T-cell (primary cell): ENCODE data around the gene CLDN12. TPM values are rescaled to one million over a fixed set of nuclear protein-coding genes. Genes with fewer than 3 reads are reported as not detected.

Source experiments
- ATAC-seq, 4 experiments: fragments of 200-7000 bp in 3 of 4; fragments of 150-1000 bp in 1 of 4; cut with Tn5 transposase; replicated peaks in 1 of 4; 1 replicate in 3 of 4; 2 replicates in 1 of 4; pipeline ENCODE4 v1.10.0; 2021; ENCODE audit warnings: moderate library complexity in 3 of 4, mild to moderate bottlenecking in 2 of 4, moderate number of reproducible peaks in 1 of 4
- CTCF ChIA-PET, 2 donors: fragments of 300-600 bp; sonication (Branson Sonifier 250); formaldehyde crosslinking; loops; one replicate each; lab custom pipeline; 2022; ENCODE audit warnings: antibody characterized with exemption in 2 of 2; lab: Charles Lee
- POLR2A ChIA-PET, 2 donors: fragments of 300-600 bp; sonication (Branson Sonifier 250); formaldehyde crosslinking; loops; one replicate each; lab custom pipeline; 2022; ENCODE audit warnings: antibody characterized with exemption in 2 of 2; lab: Charles Lee
- DNase-seq, 35 experiments: peaks; one replicate each; pipeline versions ENCODE4 v3.0.0 to v3.0.0-alpha.2; 2013 to 2023
- H3K27ac ChIP-seq: one replicate; pipeline ENCODE4 v1.5.1; 2013; ENCODE audit warnings: low read length
- H3K27me3 ChIP-seq, 2 experiments: replicated peaks in 1 of 2; 1 replicate in 1 of 2; 2 replicates in 1 of 2; pipeline versions ENCODE4 v1.6.1 to v1.7.0; 2013; ENCODE audit warnings: low read length in 1 of 2, mixed read lengths in 1 of 2; ENCODE audit not compliant: control insufficient read depth in 2 of 2, insufficient read depth in 2 of 2; ENCODE audit errors: extremely low read depth in 1 of 2
- H3K36me3 ChIP-seq, 2 donors: 1 replicate in 1 of 2; 2 replicates in 1 of 2; pipeline versions ENCODE4 v1.6.1 to v1.7.0; 2013; ENCODE audit warnings: low read length in 1 of 2; ENCODE audit not compliant: control insufficient read depth in 2 of 2, insufficient read depth in 1 of 2; ENCODE audit errors: extremely low read depth in 1 of 2
- H3K4me1 ChIP-seq, 2 experiments: 1 replicate in 1 of 2; 2 replicates in 1 of 2; pipeline versions ENCODE4 v1.6.1 to v1.7.0; 2013; ENCODE audit warnings: low read length in 2 of 2, mixed read lengths in 1 of 2; ENCODE audit not compliant: insufficient read depth in 2 of 2, control insufficient read depth in 1 of 2; ENCODE audit errors: extremely low read depth in 1 of 2
- H3K4me3 ChIP-seq, 2 donors: 1 replicate in 1 of 2; 2 replicates in 1 of 2; pipeline versions ENCODE4 v1.5.1 to v1.7.0; 2013; ENCODE audit warnings: mild to moderate bottlenecking in 2 of 2, low read length in 1 of 2, moderate library complexity in 1 of 2; ENCODE audit not compliant: control insufficient read depth in 1 of 2; ENCODE audit errors: extremely low read depth in 1 of 2
- H3K9me3 ChIP-seq: 2 replicates; pipeline ENCODE4 v1.7.0; 2013
- H3K27ac Mint-ChIP-seq, 2 donors: one replicate each; pipeline ENCODE4 v1.8.0; 2020 to 2021; ENCODE audit warnings: mild to moderate bottlenecking in 2 of 2, mixed read lengths in 2 of 2
- H3K27me3 Mint-ChIP-seq, 2 donors: one replicate each; pipeline ENCODE4 v1.8.0; 2021 to 2022; ENCODE audit warnings: mixed read lengths in 2 of 2
- H3K36me3 Mint-ChIP-seq: one replicate; pipeline ENCODE4 v1.8.0; 2021; ENCODE audit warnings: mixed read lengths
- H3K4me1 Mint-ChIP-seq, 3 donors: one replicate each; pipeline ENCODE4 v1.8.0; 2020 to 2022; ENCODE audit warnings: mixed read lengths in 3 of 3, mild to moderate bottlenecking in 1 of 3
- H3K4me3 Mint-ChIP-seq, 3 donors: one replicate each; pipeline ENCODE4 v1.8.0; 2020 to 2022; ENCODE audit warnings: mild to moderate bottlenecking in 3 of 3, mixed read lengths in 3 of 3, moderate library complexity in 3 of 3
- H3K9me3 Mint-ChIP-seq, 3 donors: one replicate each; pipeline ENCODE4 v1.8.0; 2020 to 2022; ENCODE audit warnings: mixed read lengths in 3 of 3
- WGBS: methylation state at CpG from one replicate; pipeline ENCODE4 v1.1.5; 2013; ENCODE audit warnings: missing lambda C conversion rate; ENCODE audit not compliant: insufficient coverage; 5-methylcytosine and 5-hydroxymethylcytosine counted together
- total RNA-seq, 35 experiments: library from RNA in 6 of 35; stranded (reverse) in 6 of 35; fragments of 120-200 nt in 1 of 35; gene quantifications; one replicate each; pipeline versions ENCODE4 v1.2.1 to v1.2.4 and lab custom pipeline; 2013 to 2026

Gene CLDN12
- total RNA-seq, 5 donors from 2014 or later (not counting 1 experiment from before 2014, with no cell fraction given): 1.8 to 3.7 (median 2.3) TPM

GRCh38 chr7:90446137-90446899, 43.1 kb downstream of the CLDN12 start:
- no peak for DNase-seq
- no peaks in the 10 kb centered on the region for H3K27me3 ChIP-seq
- no peak overlapping the region for H3K4me3 ChIP-seq
- Mint-ChIP-seq H3K9me3 (no peaks in the 10 kb centered on the region), H3K4me3 (no peak overlapping the region), H3K27me3 (peaks cover 0 to 14% of the 10 kb centered on the region in 2 donors), H3K4me1 (no peaks in the 10 kb centered on the region), H3K27ac (no peak overlapping the region), H3K36me3 (no peaks in the 10 kb centered on the region)
- H3K9me3 ChIP-seq: no peaks in the 10 kb centered on the region
- H3K36me3 ChIP-seq: no peaks in the 10 kb centered on the region
- ChIA-PET CTCF (interaction anchor here (0.9 to 1.8 kb wide), 2 partner anchors 9 kb away, joined by 3 to 8 read pairs; no protein-coding TSS in a partner anchor), POLR2A (no interaction called here)
- H3K27ac ChIP-seq: no peak overlapping the region
- no peak for ATAC-seq
- H3K4me1 ChIP-seq: no peaks in the 10 kb centered on the region
- 65% methylated on average over 1 of the region's 4 CpGs for WGBS

- no peak for ATAC-seq
Measured at GRCh38 chr7:90453259-90453891, 50.1 kb downstream of the CLDN12 start.

GRCh38 chr7:90453931-90454330, 50.7 kb downstream of the CLDN12 start:
- H3K36me3 Mint-ChIP-seq: no peaks in the 10 kb centered on the region
- no peaks in the 10 kb centered on the region for H3K9me3 Mint-ChIP-seq
- no peak overlapping the region for H3K4me3 ChIP-seq
- no peaks in the 10 kb centered on the region for H3K4me1 ChIP-seq
- H3K27me3 ChIP-seq: peaks cover 2 to 3% of the 10 kb centered on the region in 2 experiments
- peaks cover 11 to 16% of the 10 kb centered on the region in 2 donors for H3K27me3 Mint-ChIP-seq
- H3K9me3 ChIP-seq: no peaks in the 10 kb centered on the region
- peaks cover 6 to 8% (median 7%) of the 10 kb centered on the region in 3 donors for H3K4me1 Mint-ChIP-seq
- no peak for DNase-seq
- no peak overlapping the region for H3K27ac ChIP-seq
- ChIA-PET CTCF (no interaction called here), POLR2A (no interaction called here)
- WGBS: no CpG with 5 or more reads among the region's 1 CpG
- ATAC-seq: no peak
- H3K4me3 Mint-ChIP-seq: no peak overlapping the region
- H3K27ac Mint-ChIP-seq: no peak overlapping the region
- no peaks in the 10 kb centered on the region for H3K36me3 ChIP-seq

More at GRCh38 chr7:90453259-90453891, 50.1 kb downstream of the CLDN12 start:
- no peaks in the 10 kb centered on the region for H3K9me3 ChIP-seq
- H3K36me3 ChIP-seq: no peaks in the 10 kb centered on the region
- H3K9me3 Mint-ChIP-seq: no peaks in the 10 kb centered on the region
- CTCF ChIA-PET: interaction anchor here in 1 of 2 donors (1.0 kb wide), 1 partner anchor 25 kb away, joined by 4 read pairs; no protein-coding TSS in a partner anchor
- no peak overlapping the region for H3K4me3 ChIP-seq
- H3K27ac ChIP-seq: no peak overlapping the region
- H3K36me3 Mint-ChIP-seq: no peaks in the 10 kb centered on the region
- peaks cover 11 to 16% of the 10 kb centered on the region in 2 donors for H3K27me3 Mint-ChIP-seq
- peaks cover 6 to 8% (median 7%) of the 10 kb centered on the region in 3 donors for H3K4me1 Mint-ChIP-seq
- H3K27me3 ChIP-seq: peaks cover 2 to 3% of the 10 kb centered on the region in 2 experiments
- H3K4me1 ChIP-seq: no peaks in the 10 kb centered on the region
- POLR2A ChIA-PET: no interaction called here
- H3K4me3 Mint-ChIP-seq: no peak overlapping the region
- H3K27ac Mint-ChIP-seq: no peak overlapping the region
- no peak for DNase-seq

- no peaks in the 10 kb centered on the region for H3K4me1 ChIP-seq
- H3K9me3 ChIP-seq: no peaks in the 10 kb centered on the region
- Mint-ChIP-seq H3K4me1 (peaks cover 6 to 8% (median 7%) of the 10 kb centered on the region in 3 donors), H3K27ac (peak overlapping the region in 1 of 2 donors; percentile 58), H3K36me3 (no peaks in the 10 kb centered on the region), H3K27me3 (peaks cover 11 to 16% of the 10 kb centered on the region in 2 donors), H3K4me3 (peak overlapping the region in 1 of 3 donors; percentile 5), H3K9me3 (no peaks in the 10 kb centered on the region)
- H3K27ac ChIP-seq: no peak overlapping the region
- no CpG with 5 or more reads among the region's 6 CpGs for WGBS
- H3K36me3 ChIP-seq: no peaks in the 10 kb centered on the region
- ATAC-seq (peak; percentile 53 to 75 (median 58)), DNase-seq (peak in 4 of 35 experiments; percentile 7 to 57 (median 11))
- no peak overlapping the region for H3K4me3 ChIP-seq
- ChIA-PET POLR2A (no interaction called here), CTCF (interaction anchor here (0.6 to 1.4 kb wide), 14 partner anchors 9 to 1999 kb away, joined by 3 to 8 read pairs (median 4); partner anchors contain the start of genes GATAD1 (in 2 of the 2), MTERF1 (in 1 of the 2) and STEAP1 (in 1 of the 2))
- H3K27me3 ChIP-seq: peaks cover 2 to 3% of the 10 kb centered on the region in 2 experiments
Measured at GRCh38 chr7:90455163-90456030, 52.1 kb downstream of the CLDN12 start.

GRCh38 chr7:90458104-90458503, 54.8 kb downstream of the CLDN12 start:
- Histone ChIP-seq H3K4me3 (no peak overlapping the region), H3K4me1 (peaks cover 0 to 3% of the 10 kb centered on the region in 2 experiments), H3K9me3 (no peaks in the 10 kb centered on the region), H3K27me3 (peaks cover 0 to 2% of the 10 kb centered on the region in 2 experiments), H3K27ac (no peak overlapping the region), H3K36me3 (no peaks in the 10 kb centered on the region)
- CTCF ChIA-PET: no interaction called here
- H3K9me3 Mint-ChIP-seq: no peaks in the 10 kb centered on the region
- no CpG with 5 or more reads among the region's 2 CpGs for WGBS
- peaks cover 11 to 16% of the 10 kb centered on the region in 2 donors for H3K27me3 Mint-ChIP-seq
- no peak overlapping the region for H3K4me3 Mint-ChIP-seq
- POLR2A ChIA-PET: no interaction called here
- H3K4me1 Mint-ChIP-seq: peaks cover 11% of the 10 kb centered on the region in 3 donors
- DNase-seq (no peak), ATAC-seq (no peak)
- no peaks in the 10 kb centered on the region for H3K36me3 Mint-ChIP-seq
- no peak overlapping the region for H3K27ac Mint-ChIP-seq

- Mint-ChIP-seq H3K36me3 (peaks cover 9% of the 10 kb centered on the region), H3K9me3 (peaks cover 4 to 7% (median 7%) of the 10 kb centered on the region in 3 donors), H3K27ac (no peak overlapping the region), H3K4me3 (no peak overlapping the region), H3K27me3 (peaks cover 7 to 9% of the 10 kb centered on the region in 2 donors), H3K4me1 (peaks cover 19% of the 10 kb centered on the region in 3 donors)
- Histone ChIP-seq H3K4me1 (peaks cover 0 to 4% of the 10 kb centered on the region in 2 experiments), H3K4me3 (no peak overlapping the region), H3K36me3 (no peaks in the 10 kb centered on the region), H3K27me3 (peaks cover 0 to 2% of the 10 kb centered on the region in 2 experiments), H3K9me3 (no peaks in the 10 kb centered on the region), H3K27ac (no peak overlapping the region)
- ATAC-seq (no peak), DNase-seq (no peak)
- POLR2A ChIA-PET: interaction anchor here in 1 of 2 donors (1.1 kb wide), 1 partner anchor 9 kb away, joined by 3 read pairs; no protein-coding TSS in a partner anchor
- CTCF ChIA-PET: no interaction called here
- 85% methylated on average over 2 of the region's 4 CpGs for WGBS
Measured at GRCh38 chr7:90459888-90460287, 56.6 kb downstream of the CLDN12 start.
